Effector memory CD4-positive, alpha-beta T cell (primary cell): ENCODE results near the gene CACNA2D1.

Experiments used
- DNase-seq, 3 donors: peaks; one replicate each; pipeline ENCODE4 v3.0.0-alpha.2; 2020
- H3K27ac ChIP-seq: 2 replicates; pipeline ENCODE4 v1.7.0; 2013; ENCODE audit warnings: mild to moderate bottlenecking, low read length, moderate library complexity; ENCODE audit not compliant: insufficient read depth, poor library complexity, severe bottlenecking
- H3K27me3 ChIP-seq: replicated peaks from 2 replicates; pipeline ENCODE4 v1.7.0; 2013; ENCODE audit warnings: mild to moderate bottlenecking, low read length; ENCODE audit not compliant: insufficient read depth, control insufficient read depth, poor library complexity, severe bottlenecking
- H3K36me3 ChIP-seq: 2 replicates; pipeline ENCODE4 v1.7.0; 2013; ENCODE audit warnings: mild to moderate bottlenecking, low read length, moderate library complexity; ENCODE audit not compliant: control insufficient read depth, insufficient read depth
- H3K4me1 ChIP-seq: 2 replicates; pipeline ENCODE4 v1.7.0; 2013; ENCODE audit warnings: low read length, mild to moderate bottlenecking; ENCODE audit not compliant: control insufficient read depth, insufficient read depth, poor library complexity, severe bottlenecking
- H3K4me3 ChIP-seq: 2 replicates; pipeline ENCODE4 v1.7.0; 2013; ENCODE audit warnings: low read length, low read depth, mild to moderate bottlenecking; ENCODE audit not compliant: insufficient read depth, poor library complexity, severe bottlenecking
- H3K9me3 ChIP-seq: 2 replicates; pipeline ENCODE4 v1.7.0; 2013; ENCODE audit warnings: mild to moderate bottlenecking, low read length, moderate library complexity; ENCODE audit not compliant: control insufficient read depth

Gene CACNA2D1

GRCh38 chr7:82330706-82331215 is 112.8 kb downstream of the CACNA2D1 start:
- DNase-seq, result no peak
- no peaks in the 10 kb centered on the region for H3K4me1 ChIP-seq
- no peak overlapping the region for H3K27ac ChIP-seq
- no peaks in the 10 kb centered on the region for H3K36me3 ChIP-seq
- H3K4me3 ChIP-seq, result no peak overlapping the region
- no peaks in the 10 kb centered on the region for H3K27me3 ChIP-seq
- no peaks in the 10 kb centered on the region for H3K9me3 ChIP-seq

DNA sequence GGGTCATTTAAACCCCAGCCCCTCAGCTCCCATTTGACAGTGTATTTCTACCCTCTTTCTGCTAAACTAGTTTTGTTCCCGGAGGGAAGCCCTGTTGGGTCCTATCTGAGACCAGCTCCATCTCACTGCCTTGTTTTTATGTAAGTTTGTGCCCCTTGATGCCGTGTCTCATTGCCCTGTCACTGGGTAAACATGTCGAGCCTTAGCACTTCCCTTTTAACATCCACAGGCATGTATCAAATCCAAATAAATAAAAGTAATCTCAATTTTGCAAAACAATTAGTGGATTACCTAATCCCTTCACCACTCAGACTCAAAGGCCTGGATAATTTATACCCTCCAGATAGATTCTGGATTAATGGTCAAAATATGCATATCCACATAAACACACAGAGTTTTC is 115.7 kb downstream of the CACNA2D1 start:
- H3K27ac ChIP-seq, result no peak overlapping the region
- H3K36me3 ChIP-seq, result no peaks in the 10 kb centered on the region
- no peak for DNase-seq
- no peaks in the 10 kb centered on the region for H3K9me3 ChIP-seq
- H3K27me3 ChIP-seq, result no peaks in the 10 kb centered on the region
- no peak overlapping the region for H3K4me3 ChIP-seq
- H3K4me1 ChIP-seq, result no peaks in the 10 kb centered on the region

- Histone ChIP-seq H3K27me3 (no peaks in the 10 kb centered on the region), H3K36me3 (no peaks in the 10 kb centered on the region), H3K9me3 (no peaks in the 10 kb centered on the region), H3K4me3 (no peak overlapping the region), H3K27ac (no peak overlapping the region), H3K4me1 (no peaks in the 10 kb centered on the region)
- no peak for DNase-seq
Observed at GRCh38 chr7:82325416-82325815, 118.2 kb downstream of the CACNA2D1 start.

GRCh38 chr7:82323806-82324205 is 119.8 kb downstream of the CACNA2D1 start:
- H3K4me3 ChIP-seq, result no peak overlapping the region
- DNase-seq, result no peak
- H3K36me3 ChIP-seq, result no peaks in the 10 kb centered on the region
- H3K27ac ChIP-seq, result no peak overlapping the region
- H3K9me3 ChIP-seq, result no peaks in the 10 kb centered on the region
- no peaks in the 10 kb centered on the region for H3K27me3 ChIP-seq
- no peaks in the 10 kb centered on the region for H3K4me1 ChIP-seq

- no peak for DNase-seq
- no peaks in the 10 kb centered on the region for H3K9me3 ChIP-seq
Observed at GRCh38 chr7:82319674-82320118, 123.9 kb downstream of the CACNA2D1 start.

DNA sequence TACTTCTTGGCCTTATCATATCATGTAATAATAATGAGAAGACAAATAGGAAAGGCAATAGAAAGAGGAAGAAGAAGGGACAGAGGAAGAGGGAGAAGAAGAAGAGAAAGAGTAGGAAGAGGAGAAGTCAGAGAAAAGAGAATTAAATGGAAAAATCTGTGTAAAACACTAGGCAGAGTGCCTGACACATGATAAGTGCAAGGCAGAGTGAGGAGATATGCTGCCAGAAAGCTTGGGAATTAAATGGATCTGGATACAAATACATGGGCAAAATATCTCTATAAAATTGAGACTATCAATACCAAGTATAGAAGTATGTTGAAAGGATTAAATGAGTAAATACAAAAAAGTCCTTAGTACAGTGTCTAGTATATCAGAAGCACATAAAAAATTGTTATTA is 124.8 kb downstream of the CACNA2D1 start:
- no peak overlapping the region for H3K4me3 ChIP-seq
- no peak for DNase-seq
- no peaks in the 10 kb centered on the region for H3K4me1 ChIP-seq
- no peaks in the 10 kb centered on the region for H3K27me3 ChIP-seq
- H3K36me3 ChIP-seq, result no peaks in the 10 kb centered on the region
- no peaks in the 10 kb centered on the region for H3K9me3 ChIP-seq
- no peak overlapping the region for H3K27ac ChIP-seq

More at GRCh38 chr7:82319674-82320118, 123.9 kb downstream of the CACNA2D1 start:
- no peak overlapping the region for H3K27ac ChIP-seq
- H3K27me3 ChIP-seq, result no peaks in the 10 kb centered on the region
- H3K4me1 ChIP-seq, result no peaks in the 10 kb centered on the region
- H3K36me3 ChIP-seq, result no peaks in the 10 kb centered on the region
- H3K4me3 ChIP-seq, result no peak overlapping the region

DNA sequence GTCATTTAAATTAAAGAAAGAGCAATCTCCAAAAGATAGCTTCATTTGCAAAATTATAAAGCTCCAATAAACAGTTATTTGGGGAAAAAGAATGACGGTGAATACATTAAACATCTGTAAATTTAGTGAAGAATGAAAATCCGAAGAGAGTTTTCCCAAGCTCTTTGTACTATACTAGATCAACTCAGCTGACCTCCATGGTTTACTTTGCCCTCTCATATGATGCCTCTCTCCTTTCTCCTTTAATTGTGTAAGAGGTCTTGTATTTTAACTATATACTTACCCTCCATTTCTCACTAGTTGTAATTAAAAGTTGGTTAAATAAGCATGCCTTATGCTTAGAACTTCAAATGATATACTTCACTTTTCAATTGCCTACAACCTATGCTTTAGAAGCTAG is 125.8 kb downstream of the CACNA2D1 start:
- no peak overlapping the region for H3K27ac ChIP-seq
- H3K36me3 ChIP-seq, result no peaks in the 10 kb centered on the region
- DNase-seq, result no peak
- no peaks in the 10 kb centered on the region for H3K27me3 ChIP-seq
- H3K9me3 ChIP-seq, result no peaks in the 10 kb centered on the region
- no peak overlapping the region for H3K4me3 ChIP-seq
- H3K4me1 ChIP-seq, result no peaks in the 10 kb centered on the region

GRCh38 chr7:82317257-82317721 is 126.3 kb downstream of the CACNA2D1 start:
- H3K27ac ChIP-seq, result no peak overlapping the region
- no peaks in the 10 kb centered on the region for H3K36me3 ChIP-seq
- H3K27me3 ChIP-seq, result no peaks in the 10 kb centered on the region
- no peaks in the 10 kb centered on the region for H3K9me3 ChIP-seq
- DNase-seq, result no peak
- no peak overlapping the region for H3K4me3 ChIP-seq
- no peaks in the 10 kb centered on the region for H3K4me1 ChIP-seq

DNA sequence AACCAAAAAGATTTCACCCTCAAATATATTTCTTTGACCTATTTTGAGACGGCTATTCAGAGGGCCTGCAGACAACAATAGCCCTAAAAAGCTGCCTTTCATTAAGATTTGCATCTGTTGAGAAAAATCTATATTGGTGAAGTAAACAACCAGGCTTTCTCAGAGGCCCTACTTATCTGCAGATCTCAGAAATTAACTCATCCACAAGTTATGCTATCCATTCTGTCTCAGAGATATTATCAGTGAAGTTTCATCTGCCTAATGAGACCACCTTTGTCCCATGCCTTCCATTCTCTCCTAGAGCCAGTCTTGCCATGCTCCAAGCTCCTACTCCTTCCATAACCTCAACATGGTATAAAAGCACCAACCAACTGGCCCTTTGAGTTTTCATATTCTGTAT is 130.3 kb downstream of the CACNA2D1 start:
- no peak for DNase-seq
- no peaks in the 10 kb centered on the region for H3K36me3 ChIP-seq
- H3K4me3 ChIP-seq, result no peak overlapping the region
- H3K4me1 ChIP-seq, result no peaks in the 10 kb centered on the region
- H3K27me3 ChIP-seq, result no peaks in the 10 kb centered on the region
- no peaks in the 10 kb centered on the region for H3K9me3 ChIP-seq
- no peak overlapping the region for H3K27ac ChIP-seq

GRCh38 chr7:82312646-82313045 is 130.9 kb downstream of the CACNA2D1 start:
- Histone ChIP-seq H3K4me3 (no peak overlapping the region), H3K27ac (no peak overlapping the region)
- DNase-seq, result no peak

More at GRCh38 chr7:82312646-82313045, 130.9 kb downstream of the CACNA2D1 start:
- H3K27me3 ChIP-seq, result no peaks in the 10 kb centered on the region
- no peaks in the 10 kb centered on the region for H3K4me1 ChIP-seq
- H3K9me3 ChIP-seq, result no peaks in the 10 kb centered on the region
- no peaks in the 10 kb centered on the region for H3K36me3 ChIP-seq
